Posterior cingulate gyrus (tissue), 11 donors: Measurements from ENCODE around the gene EPS15.
"Not testable (repeated sequence)": the region's sequence is repeated elsewhere in the genome, so short reads cannot be mapped to it uniquely, and the experiment has no call there.

Experiments
- DNase-seq, 10 donors: peaks; one replicate each; pipeline versions ENCODE4 v3.0.0 to v3.0.0-alpha.2; 2020 to 2021; ENCODE audit warnings: mixed read lengths in 3 of 10
- intact Hi-C: fragments of 100-400 bp; cut with DNase I; formaldehyde crosslinking; loops from one replicate; pipeline ENCODE4 v1.15.1; 2023

Gene EPS15

DNA sequence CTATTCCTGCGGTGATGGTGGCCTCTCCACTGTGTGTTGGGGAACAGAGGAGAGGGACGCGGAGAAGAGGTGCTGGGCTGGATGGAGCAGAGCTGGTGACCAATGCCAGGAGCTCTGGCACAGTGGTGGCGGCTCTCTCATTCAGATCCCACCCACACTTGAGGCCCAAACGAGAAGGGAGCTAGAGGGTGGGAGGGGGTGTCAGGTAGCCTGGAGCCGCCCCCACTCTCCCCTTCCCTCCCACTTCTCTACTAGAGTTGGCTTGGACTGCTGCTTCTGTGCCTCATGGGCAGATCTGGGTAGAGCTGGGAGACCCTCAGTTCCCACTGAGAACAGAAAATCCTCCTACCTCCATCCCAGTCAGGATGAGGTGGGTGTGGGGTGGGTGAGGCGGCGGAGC, 192.2 kb downstream of the EPS15 start:
- intact Hi-C loops = no loop called here
- peak in 1 of 10 donors; percentile 26 for DNase-seq

DNA sequence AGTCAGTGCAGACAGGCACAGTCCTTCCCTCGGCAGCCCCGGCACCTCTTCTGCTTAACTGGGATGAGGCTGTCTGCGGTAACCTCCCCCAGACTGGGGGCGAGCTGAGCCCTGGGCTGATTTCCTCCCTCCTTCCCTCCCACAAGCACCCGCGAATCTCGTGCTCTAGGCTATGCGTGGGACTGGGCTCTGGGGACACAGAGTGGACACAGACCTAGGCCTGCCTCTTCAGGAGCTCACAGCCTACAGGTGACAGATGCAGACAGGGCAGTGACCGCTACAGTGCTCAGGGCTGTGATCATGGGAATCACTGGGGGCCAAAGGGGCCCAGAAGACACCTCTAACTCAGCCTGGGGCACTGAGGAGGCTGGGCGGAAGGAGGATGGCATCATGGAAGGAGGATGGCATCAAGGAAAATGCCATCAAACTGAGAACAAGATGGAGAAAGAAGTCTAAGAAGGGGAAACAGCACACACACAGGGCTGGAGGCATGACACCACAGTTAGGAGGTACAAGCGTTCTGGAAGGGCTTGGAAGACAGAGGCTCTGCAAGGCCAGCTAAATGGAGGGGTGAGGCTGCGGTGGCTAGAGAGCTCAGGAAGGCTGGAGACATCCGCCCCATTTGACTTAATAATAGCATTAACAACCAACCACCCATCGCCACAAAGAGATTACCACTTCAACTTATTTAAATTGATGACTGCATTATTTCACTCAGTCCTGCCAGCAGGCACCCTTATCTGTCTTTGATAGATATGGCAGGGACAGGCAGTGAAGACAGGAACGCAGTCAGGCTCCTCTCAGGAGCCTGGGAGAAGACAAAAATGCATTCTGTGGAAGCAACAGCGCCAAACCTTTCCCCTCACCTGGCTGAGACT, 192.9 kb downstream of the EPS15 start:
- peak in 1 of 10 donors; percentile 74 for DNase-seq
- intact Hi-C loops = no loop called here

DNA sequence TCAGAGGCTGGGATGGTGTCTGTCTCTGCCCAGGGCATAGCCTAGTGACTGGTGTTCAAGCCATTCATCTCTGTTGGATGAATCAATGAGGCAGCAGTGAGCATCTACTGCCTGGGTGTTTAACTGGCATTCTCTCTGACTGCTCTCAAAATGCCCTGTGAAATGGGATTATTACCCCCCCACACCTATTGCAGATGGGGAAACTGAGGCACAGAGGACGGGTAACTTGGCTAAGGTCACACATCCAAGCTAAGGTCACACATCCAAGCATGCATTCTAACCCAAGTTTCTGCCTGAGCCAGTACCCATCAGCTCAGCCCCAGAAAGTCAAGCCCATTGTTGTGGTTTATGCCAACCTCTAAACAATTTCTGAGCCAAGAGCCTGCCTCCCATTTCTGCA, 193.7 kb downstream of the EPS15 start:
- intact Hi-C loops = no loop called here
- DNase-seq = peak in 1 of 10 donors; percentile 4

DNA sequence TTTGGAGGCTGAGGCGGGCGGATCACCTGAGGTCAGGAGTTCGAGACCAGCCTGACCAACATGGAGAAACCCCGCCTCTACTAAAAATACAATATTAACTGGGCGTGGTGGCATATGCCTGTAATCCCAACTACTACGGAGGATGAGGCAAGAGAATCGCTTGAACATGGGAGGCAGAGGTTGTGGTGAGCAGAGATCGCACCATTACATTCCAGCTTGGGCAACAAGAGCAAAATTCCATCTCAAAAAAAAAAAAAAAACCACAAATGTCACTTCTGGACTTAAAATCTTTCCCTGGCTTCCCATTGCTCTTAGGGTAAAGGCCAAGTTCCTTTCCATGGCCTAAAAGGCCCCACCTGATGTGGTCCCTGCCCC, 194.1 kb downstream of the EPS15 start:
- DNase-seq = peak in 1 of 10 donors; percentile 5
- intact Hi-C loops = not testable (repeated sequence)

DNA sequence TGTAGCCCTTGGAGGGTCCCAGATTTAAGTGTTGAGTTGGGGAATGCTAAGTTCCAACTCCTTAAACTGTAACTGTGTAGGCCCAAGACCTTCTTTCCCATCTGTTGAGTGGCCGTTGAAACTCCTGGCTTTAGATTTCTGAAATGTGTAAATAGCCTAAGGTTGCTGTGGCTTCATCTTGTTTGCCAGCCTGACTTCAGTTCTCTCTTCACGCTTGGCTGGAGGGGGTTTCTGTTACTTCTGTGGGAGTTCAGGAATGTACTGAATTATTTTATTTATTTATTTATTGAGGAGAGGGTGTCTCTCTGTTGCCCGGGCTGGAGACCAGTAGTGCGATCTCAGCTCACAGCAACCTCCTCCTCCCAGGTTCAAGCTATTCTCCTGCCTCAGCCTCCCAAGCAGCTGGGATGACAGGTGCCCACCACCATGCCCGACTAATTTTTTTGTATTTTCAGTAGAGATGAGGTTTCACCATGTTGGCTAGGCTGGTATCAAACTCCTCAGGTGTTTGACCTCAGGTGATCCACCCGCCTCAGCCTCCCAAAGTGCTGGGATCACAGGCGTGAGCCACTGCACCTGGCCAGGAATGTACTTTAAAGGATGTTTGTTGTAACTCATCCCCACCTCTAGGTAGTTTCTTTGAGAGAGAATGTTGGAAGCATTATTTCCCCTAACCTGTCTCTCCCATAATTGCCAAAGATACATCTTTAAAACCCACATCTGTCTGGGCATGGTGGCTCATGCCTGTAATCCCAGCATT, 194.6 kb downstream of the EPS15 start:
- intact Hi-C loops = no loop called here
- peak in 1 of 10 donors; percentile 57 for DNase-seq

DNA sequence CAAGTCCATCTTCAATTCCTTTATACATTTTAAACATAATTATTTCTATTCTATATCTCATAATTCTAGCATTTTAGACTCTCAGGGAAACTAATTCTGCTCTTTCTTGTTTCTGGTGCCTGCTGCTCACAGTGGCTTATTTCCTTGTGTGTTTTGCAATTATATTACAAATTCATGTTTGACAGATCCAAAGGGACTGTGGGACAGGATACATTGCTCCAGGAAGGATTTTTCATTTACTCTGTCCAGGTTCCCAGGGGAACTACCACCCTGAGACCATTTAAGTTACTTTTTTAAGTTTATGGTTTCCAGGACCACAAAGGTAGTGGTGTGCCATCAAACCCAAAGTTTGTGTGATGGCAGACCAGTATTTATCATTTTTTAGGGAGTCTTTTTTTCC, 195.3 kb downstream of the EPS15 start:
- intact Hi-C loops = no loop called here
- DNase-seq = no peak

DNA sequence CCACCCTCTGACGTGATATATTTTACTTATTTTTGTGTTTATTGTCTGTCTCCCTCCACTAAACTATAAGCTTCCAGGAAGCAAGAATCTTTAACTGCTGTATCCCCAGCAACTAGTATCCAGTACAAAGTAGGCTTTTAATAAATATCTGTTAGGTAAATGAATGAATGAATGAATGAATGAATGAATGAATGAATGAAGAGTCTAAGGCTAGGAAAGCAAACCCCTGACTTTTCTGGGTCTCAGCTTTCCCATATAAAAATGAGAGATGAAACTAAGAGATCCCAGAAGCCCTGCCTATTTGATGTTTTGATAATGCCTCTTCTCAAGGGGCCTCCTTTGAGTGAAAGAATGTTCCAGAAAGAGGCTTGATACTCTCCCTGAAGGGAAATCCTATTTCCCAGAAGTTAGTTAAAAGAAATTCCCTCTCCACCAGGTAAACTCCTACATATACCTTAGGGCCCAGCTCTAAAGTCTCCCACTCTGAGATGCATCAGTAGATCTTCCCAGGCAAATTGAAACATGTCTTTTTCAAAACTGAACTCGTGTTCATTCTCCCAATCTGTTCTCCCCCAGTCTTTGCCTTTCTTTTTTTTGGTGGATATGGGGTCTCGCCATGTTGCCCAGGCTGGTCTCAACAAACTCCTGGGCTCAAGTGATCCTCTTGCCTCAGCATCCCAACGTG, 196.5 kb downstream of the EPS15 start:
- intact Hi-C loops = no loop called here
- peak in 1 of 10 donors; percentile 14 for DNase-seq

DNA sequence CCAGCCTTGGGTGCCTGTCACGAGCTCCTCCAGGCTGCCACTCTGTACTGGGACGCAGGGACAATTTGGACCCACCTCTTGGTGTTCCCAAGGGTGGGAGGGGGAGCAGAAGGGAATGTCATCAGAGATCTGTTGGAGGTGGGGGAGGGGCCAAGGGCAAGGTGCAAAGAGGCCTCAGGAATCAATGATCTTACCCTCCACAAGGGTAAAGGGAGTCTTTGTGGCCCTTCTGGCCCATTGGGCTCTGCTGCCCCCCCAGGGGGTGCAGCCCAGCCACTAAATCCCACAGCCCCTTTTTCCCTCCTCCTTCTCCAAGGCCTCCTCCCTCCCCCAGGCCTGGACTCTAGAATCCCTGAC, 197.2 kb downstream of the EPS15 start:
- intact Hi-C loops = no loop called here
- no peak for DNase-seq

DNA sequence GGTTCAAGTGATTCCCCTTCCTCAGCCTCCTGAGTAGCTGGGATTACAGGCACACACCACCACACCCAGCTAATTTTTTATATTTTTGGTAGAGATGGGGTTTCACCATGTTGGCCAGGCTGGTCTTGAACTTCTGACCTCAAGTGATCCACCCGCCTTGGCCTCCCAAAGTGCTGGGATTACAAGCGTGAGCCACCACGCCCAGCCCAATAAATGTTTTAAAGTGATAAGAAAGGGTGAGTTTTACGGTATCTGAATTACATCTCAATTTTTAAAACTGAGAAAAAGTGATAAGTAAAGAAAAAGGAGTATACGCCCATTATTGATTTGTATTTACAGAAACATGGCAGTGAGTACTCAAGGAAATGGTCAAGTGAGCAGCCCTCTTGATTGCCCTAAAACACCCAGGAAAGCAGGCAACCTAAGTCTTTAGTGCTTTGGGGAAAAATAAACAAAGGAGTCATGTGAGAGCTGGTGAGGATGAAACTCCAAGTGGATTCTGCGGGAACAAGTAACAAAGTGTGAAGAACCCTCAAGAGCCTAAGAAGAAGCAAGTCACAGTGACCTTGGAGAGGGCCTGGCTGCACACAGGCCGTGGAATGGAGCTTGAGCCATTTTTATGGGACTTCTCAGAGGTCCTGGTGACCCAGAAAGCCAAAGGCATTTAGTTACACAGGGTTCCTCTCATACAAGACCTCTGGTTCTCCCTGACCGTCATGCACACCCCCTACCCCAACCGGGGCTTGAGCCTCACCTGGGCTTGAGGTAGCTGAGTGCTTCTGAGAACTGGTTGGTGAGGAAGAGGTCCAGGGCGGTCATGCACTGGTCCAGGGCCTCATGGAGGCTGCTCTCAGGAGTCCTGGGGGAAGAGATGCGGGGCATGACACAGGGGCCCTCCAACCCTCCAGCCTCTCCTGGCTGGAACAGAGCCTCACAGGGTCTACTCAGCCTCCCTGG, 197.8 kb downstream of the EPS15 start:
- DNase-seq = peak in 2 of 10 donors; percentile 29 to 42

DNA sequence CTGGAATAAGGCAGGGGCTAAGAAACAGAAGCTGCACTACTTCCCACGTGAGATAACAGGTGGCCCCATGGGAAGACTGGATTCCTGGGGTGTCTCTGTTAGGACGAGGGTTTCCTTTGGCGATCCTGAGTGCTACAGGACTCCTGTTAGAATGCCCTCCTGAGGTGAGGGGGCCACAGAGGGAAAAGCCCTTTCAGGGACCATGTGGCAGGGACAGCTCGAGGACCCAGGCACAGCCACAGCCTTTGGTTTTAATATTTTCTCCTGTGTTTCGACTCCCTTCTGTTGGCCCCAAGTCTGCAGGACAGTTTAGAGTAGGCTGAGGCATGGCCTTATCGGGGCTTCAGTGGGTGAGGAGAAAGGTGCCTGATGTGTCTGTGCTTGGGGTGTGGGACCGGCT, 201.3 kb downstream of the EPS15 start:
- intact Hi-C loops = no loop called here

More for the DNA sequence above, 197.8 kb downstream of the EPS15 start:
- intact Hi-C loops = no loop called here

DNA sequence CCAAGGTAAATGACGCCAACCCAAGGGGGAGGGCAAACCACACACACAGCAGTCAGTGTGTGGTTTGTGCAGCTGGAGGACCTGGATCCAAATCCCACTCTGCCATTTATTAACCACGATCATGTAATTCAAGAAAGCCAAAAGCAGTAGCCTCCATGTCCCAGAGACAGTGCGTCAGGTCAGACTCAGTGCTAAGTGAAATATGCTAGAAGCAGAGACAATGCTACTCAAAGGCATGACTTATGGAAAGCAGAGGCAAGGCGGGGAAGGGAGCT, 202.3 kb downstream of the EPS15 start:
- no peak for DNase-seq
- intact Hi-C loops = no loop called here

More for the DNA sequence above, 201.3 kb downstream of the EPS15 start:
- peak in 1 of 10 donors; percentile 46 for DNase-seq

DNA sequence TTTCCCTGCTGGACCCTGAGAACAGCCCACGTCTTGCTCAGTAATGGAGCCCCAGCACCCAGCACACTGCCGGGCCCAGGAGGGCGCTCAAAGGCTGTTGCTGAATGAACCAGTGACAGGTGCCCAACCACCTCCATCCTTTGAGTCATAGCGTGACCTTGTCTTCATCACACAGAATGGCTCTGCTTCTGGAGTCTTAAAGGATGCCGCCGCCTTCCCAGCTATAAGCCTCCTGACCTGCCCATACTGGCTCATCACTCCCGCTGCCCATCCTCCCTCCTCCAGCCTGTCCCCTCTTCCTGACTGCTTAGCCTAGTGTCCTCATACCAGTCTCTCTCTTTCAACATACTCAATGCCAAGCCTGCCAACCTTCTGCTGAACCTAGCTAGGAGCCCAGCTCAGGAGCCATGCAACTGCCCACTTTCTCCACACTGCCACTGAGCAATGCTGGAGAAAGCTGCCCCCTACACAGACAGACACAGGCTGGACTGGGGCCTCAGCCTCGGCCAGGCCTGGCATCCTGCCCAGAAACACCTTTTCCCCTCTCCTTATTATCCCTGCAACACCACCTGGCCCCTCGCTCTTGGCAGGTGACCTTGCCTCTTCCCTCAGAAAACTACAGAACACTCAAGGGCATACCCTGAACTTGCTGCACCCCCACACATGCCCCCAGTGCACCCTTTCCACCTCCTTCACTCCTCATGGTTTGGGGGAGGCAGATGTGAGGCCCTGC, 202.8 kb downstream of the EPS15 start:
- intact Hi-C loops = no loop called here
- peak in 1 of 10 donors; percentile 52 for DNase-seq

DNA sequence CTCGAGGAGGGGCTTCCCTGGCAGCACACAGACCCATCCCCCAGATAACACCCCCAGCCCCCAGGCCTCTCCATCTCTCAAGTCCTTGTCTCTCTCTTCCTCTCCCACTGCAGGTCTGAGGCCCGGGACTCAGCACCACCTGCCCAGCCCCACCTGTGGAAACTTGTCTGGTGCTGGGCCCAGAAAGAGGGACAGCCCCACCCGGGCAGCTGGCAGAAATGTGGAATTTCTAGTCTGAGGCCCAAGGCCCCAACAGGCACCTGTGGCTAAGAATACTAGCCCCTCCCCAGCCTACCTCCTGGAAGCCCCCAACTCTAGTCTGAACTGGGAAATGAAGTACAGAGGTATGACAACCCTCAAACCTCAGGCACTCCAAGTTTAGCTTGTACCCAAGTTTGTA, 204.1 kb downstream of the EPS15 start:
- intact Hi-C loops = no loop called here
- DNase-seq = peak in 1 of 10 donors; percentile 14

DNA sequence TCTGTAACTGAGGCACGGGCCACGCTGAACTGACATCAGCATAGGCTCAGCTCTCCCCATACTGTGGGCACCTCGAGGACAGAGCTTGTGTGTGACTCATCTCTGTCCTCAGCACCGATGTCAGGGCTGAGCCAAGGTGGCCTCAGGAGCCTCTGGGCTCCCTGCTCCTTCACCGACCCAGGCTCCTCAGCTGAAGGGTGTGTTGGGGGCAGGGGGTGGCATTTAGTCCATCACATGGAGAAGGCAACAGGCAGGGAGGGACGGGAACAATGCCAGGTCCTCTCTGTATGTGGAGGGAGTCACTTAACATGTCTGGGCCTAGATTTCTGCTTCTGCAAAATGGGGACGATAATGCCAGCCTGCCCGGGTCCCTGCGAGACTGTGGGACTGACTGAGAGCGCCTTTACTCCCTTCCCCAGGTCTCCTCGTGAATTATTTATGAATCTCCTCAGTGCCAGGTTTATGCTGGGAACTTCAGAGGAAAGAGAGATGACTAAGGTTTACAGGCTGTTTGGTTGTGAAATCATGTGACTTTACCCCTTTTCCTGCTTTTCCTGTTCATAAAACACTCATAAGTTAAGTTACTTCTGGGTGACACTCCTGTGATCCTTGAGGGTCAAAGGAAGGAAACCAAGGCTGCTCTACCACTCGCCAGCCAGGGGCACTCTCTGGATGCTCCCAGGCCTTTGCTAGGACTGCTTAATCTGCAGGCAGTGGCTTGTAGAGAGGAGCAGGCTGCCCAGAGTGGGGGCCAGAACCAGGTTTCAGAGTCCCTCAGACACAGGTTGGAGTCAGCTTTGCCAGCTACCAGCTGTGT, 204.9 kb downstream of the EPS15 start:
- intact Hi-C loops = no loop called here
- DNase-seq = peak in 1 of 10 donors; percentile 75

DNA sequence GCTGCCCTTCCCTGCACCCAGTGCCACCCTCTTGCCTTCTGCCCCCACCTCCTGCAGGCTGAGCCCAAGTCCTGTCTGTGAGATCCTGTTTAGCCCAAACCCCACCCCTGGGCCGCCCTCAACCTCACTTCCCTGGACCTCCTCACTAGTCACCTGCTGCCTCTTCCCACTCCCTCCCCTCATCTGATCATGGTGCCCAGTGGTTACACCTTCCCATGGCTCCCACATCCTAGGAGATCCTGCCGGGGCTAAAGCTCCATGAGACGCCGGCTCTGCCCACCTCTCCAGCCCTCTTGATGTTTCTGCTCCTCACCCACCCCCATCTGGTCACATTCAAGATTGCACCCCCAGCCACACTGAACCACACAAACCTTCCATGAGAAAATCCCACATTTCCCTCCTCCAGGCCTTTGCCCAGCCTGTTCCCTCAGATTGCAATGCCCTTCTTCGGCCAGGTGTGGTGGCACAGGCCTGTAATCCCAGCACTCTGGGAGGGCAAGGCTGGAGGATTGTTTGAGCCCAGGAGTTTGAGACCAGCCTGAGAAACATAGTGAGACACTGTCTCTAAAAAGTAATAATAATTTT, 205.7 kb downstream of the EPS15 start:
- intact Hi-C loops = no loop called here
- DNase-seq = peak in 1 of 10 donors; percentile 54

DNA sequence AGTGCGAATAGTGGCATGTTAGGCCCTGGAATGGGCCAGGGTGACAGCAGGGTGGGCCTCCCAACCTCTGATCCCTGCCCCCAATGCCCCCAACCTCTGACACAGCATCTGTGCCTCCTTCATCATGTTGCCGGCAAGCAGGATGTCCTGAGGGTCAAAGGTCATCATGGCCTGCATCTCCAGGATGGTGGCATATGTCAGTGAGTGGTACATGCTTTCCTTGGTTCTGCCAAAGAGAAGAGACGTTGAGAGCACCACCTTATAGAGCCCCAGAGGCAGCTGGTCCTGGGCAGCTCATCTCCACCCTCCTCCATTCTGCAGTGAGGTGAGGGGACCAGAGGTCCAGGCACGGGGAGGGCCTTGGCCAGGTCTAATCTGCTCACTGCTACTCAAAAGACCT, 206.3 kb downstream of the EPS15 start:
- intact Hi-C loops = no loop called here
- no peak for DNase-seq

DNA sequence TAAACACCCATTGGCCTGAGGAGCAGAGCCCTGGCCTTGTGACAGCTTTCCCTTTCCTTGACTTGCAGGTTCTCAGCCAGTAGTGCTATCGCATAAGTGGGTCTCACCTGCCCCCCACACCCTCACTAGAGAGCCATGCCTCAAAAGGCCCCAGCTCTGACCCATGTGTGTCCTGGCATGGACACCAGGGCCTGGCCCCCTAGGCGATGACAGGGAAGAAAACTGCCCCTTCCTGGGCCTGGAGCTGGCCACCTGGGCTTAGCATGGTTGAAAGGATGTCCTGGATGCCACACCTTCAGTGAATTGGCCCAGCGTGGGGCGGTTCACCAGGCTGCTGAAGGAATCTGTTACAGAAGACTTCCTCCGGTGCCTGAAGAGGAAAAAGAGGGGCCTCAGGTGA, 207.2 kb downstream of the EPS15 start:
- DNase-seq = peak in 1 of 10 donors; percentile 69
- intact Hi-C loops = no loop called here

DNA sequence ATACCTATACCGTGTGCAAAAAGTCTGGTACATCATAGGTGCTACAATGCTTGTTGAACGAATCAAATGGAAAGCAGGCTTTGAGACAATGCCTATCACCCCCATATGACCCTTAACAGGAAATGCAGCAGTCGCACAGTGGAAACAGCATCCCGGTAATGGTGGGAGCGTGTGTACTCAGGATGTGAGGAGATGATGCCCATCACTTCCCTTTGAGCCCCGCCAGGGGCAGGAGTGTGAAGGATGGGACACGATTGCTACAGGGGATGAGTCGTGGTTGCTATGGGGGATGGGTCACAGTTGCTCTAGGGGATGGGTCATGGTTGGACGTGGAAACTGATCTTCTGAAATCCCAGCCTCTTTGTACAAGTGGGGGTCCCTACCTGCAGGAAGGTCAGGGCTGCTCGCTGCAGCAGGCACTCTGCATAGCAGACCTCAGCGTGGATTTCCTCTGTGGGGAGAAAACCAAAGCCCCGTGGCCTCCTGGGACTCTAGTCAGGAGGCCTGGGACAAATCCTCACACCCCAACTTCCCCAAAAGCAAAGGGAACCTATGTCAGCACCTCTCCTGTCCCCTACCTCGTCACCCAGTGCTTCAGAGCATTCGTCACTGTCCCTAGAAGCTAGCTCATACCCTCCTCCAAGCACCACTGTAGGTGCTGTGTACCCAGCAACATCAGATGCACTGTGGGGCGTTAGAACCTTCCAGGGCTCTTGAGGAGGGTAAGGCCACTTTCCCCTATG, 208.0 kb downstream of the EPS15 start:
- intact Hi-C loops = no loop called here
- DNase-seq = peak in 1 of 10 donors; percentile 49
